Thyroid gland (tissue), 4 donors: ENCODE measurements around the gene ABHD18. TPM values are rescaled to one million over a fixed set of nuclear protein-coding genes. Genes with fewer than 3 reads are reported as not detected.
"Not testable (repeated sequence)": the region's sequence is repeated elsewhere in the genome, so short reads cannot be mapped to it uniquely, and the experiment has no call there.

Experiments
- DNase-seq, 2 donors: peaks; one replicate each; pipeline ENCODE4 v3.0.0-alpha.2; 2019
- H3K27ac ChIP-seq, 3 donors: fragments of 200-600 bp; sonication (generic); 1 replicate in 2 of 3; 2 replicates in 1 of 3; pipeline ENCODE4 v1.5.1; 2016 to 2019; ENCODE audit warnings: mild to moderate bottlenecking in 1 of 3, moderate library complexity in 1 of 3
- H3K27me3 ChIP-seq: fragments of 200-600 bp; sonication (generic); one replicate; pipeline ENCODE4 v1.5.1; 2019
- H3K36me3 ChIP-seq, 2 donors: fragments of 200-600 bp; sonication (generic); one replicate each; pipeline ENCODE4 v1.5.1; 2016 to 2019
- H3K4me1 ChIP-seq, 2 donors: fragments of 200-600 bp; sonication (generic); one replicate each; pipeline ENCODE4 v1.5.1; 2017 to 2019
- H3K4me3 ChIP-seq, 3 donors: fragments of 200-600 bp; sonication (generic); replicated peaks in 1 of 3; 1 replicate in 2 of 3; 2 replicates in 1 of 3; pipeline ENCODE4 v1.5.1; 2016; ENCODE audit warnings: mild to moderate bottlenecking in 1 of 3
- H3K9me3 ChIP-seq: fragments of 200-600 bp; sonication (generic); one replicate; pipeline ENCODE4 v1.5.1; 2017
- CTCF ChIP-seq, 6 experiments: fragments of 200-600 bp in 3 of 6; fragments of 450-650 bp in 3 of 6; sonication (generic) in 3 of 6; IDR thresholded peaks; one replicate each; pipeline ENCODE4 v1.5.1; 2016 to 2019; ENCODE audit warnings: antibody characterized with exemption in 6 of 6, mild to moderate bottlenecking in 2 of 6, inconsistent platforms in 1 of 6, moderate library complexity in 1 of 6
- POLR2A ChIP-seq, 2 donors: fragments of 450-650 bp; IDR thresholded peaks; one replicate each; pipeline ENCODE4 v1.6.1; 2017; ENCODE audit warnings: antibody characterized with exemption in 2 of 2, mild to moderate bottlenecking in 2 of 2, moderate library complexity in 1 of 2
- WGBS, 2 donors: methylation state at CpG; one replicate each; pipeline ENCODE4 v1.1.5; 2017; 5-methylcytosine and 5-hydroxymethylcytosine counted together
- intact Hi-C: fragments of 100-400 bp; cut with DNase I; formaldehyde crosslinking; loops from one replicate; pipeline ENCODE4 v1.15.1; 2023
- total RNA-seq, 4 donors: library from RNA; depleted of rRNA; stranded (reverse); fragments of >200 nt; gene quantifications; one replicate each; pipeline ENCODE4 v1.2.3, GENCODE V29; 2016

The ABHD18 gene
- 10 to 100 TPM; 14.6 to 28.2 (median 18.5) TPM for total RNA-seq

GRCh38 chr4:127965062-127965802 lies at the start of gene ABHD18, which contains the start of gene MFSD8:
Gene ABHD18, plus strand, starts transcription at chr4:127965406. Its CDS starts 17,550 bp downstream, at chr4:127982956.
Gene MFSD8, minus strand, starts transcription at chr4:127965173. Its CDS starts 40 bp downstream, at chr4:127965133.
- H3K4me1 ChIP-seq = peaks cover 3 to 5% of the 10 kb centered on the region in 2 donors
- peak; percentile 99 to 100 for DNase-seq

GRCh38 chr4:127916512-127916911 lies 48.7 kb upstream of the ABHD18 start:
- Histone ChIP-seq H3K27me3 (no peaks in the 10 kb centered on the region), H3K4me1 (no peaks in the 10 kb centered on the region), H3K27ac (no peak overlapping the region), H3K4me3 (no peak overlapping the region), H3K36me3 (peaks cover 11 to 12% of the 10 kb centered on the region in 2 donors), H3K9me3 (no peaks in the 10 kb centered on the region)
- WGBS, 2 donors = 91 to 95% methylated on average over 3 of the region's 3 CpGs
- intact Hi-C loops = no loop called here
- no peak for DNase-seq
- TF ChIP-seq CTCF (IDR thresholded peaks at IDR 0.05) (no peak), POLR2A (IDR thresholded peaks at IDR 0.05) (no peak)

More at GRCh38 chr4:127965062-127965802, at the start of gene ABHD18, which contains the start of gene MFSD8:
- 1 to 2% methylated on average over 24 of the region's 69 CpGs for WGBS, 2 donors
- Histone ChIP-seq H3K27ac (peak within 1 kb of the TSS; percentile 81 to 96 (median 87)), H3K27me3 (no peaks in the 10 kb centered on the region), H3K36me3 (no peaks in the 10 kb centered on the region), H3K4me3 (peak within 1 kb of the TSS; percentile 91 to 95 (median 91)), H3K9me3 (no peaks in the 10 kb centered on the region)
- intact Hi-C loops = loop anchor here (10.0 kb wide), 2 partner anchors 90 to 850 kb away; no protein-coding TSS in a partner anchor
- peak in 5 of 6 experiments; percentile 27 to 57 (median 49) for TF ChIP-seq CTCF (IDR thresholded peaks at IDR 0.05)
- TF ChIP-seq POLR2A (IDR thresholded peaks at IDR 0.05) = peak in 1 of 2 donors; percentile 91

DNA sequence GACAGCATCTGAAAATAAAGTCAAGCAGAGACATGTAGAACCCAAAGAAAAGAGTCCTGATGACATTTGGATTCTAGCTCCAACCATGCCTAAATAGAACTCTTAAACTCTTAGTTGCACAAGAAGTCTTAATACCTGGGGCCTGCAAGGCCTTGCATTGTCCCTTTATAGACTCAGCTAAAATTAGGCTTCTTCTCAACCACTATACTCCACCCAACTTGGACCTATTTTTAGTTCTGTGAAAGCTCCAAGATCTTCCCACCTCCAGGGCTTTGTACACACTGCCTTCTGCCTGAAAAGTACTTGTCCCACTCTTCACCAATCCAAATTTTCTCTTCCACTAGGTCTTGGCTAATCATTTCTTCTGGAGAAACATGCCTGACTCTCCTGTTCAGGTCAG lies 48.1 kb upstream of the ABHD18 start:
- Histone ChIP-seq H3K4me1 (no peaks in the 10 kb centered on the region), H3K36me3 (peaks cover 13 to 14% of the 10 kb centered on the region in 2 donors), H3K27me3 (no peaks in the 10 kb centered on the region), H3K9me3 (no peaks in the 10 kb centered on the region), H3K27ac (no peak overlapping the region), H3K4me3 (no peak overlapping the region)
- TF ChIP-seq CTCF (IDR thresholded peaks at IDR 0.05) = no peak
- no peak for TF ChIP-seq POLR2A (IDR thresholded peaks at IDR 0.05)
- DNase-seq = no peak
- intact Hi-C loops = no loop called here

GRCh38 chr4:127920521-127920920 lies 44.7 kb upstream of the ABHD18 start:
- TF ChIP-seq CTCF (IDR thresholded peaks at IDR 0.05) (no peak), POLR2A (IDR thresholded peaks at IDR 0.05) (no peak)
- intact Hi-C loops = no loop called here
- no peaks in the 10 kb centered on the region for H3K4me1 ChIP-seq
- H3K9me3 ChIP-seq = no peaks in the 10 kb centered on the region
- no peak for DNase-seq
- no peak overlapping the region for H3K27ac ChIP-seq
- peaks cover 13 to 14% of the 10 kb centered on the region in 2 donors for H3K36me3 ChIP-seq
- 88 to 96% methylated on average over 3 of the region's 3 CpGs for WGBS, 2 donors
- no peak overlapping the region for H3K4me3 ChIP-seq
- no peaks in the 10 kb centered on the region for H3K27me3 ChIP-seq

- Histone ChIP-seq H3K27ac (no peak overlapping the region), H3K4me3 (no peak overlapping the region), H3K27me3 (no peaks in the 10 kb centered on the region), H3K4me1 (no peaks in the 10 kb centered on the region), H3K36me3 (peaks cover 13 to 14% of the 10 kb centered on the region in 2 donors), H3K9me3 (no peaks in the 10 kb centered on the region)
- no peak for TF ChIP-seq CTCF (IDR thresholded peaks at IDR 0.05)
- no peak for DNase-seq
- intact Hi-C loops = no loop called here
- WGBS, 2 donors = 96 to 98% methylated on average over 2 of the region's 2 CpGs
These were observed 43.0 kb upstream of the ABHD18 start for GRCh38 chr4:127922226-127922625.

GRCh38 chr4:127925720-127926119 lies 39.5 kb upstream of the ABHD18 start:
- DNase-seq, H3K9me3 ChIP-seq, H3K36me3 ChIP-seq, H3K27ac ChIP-seq, H3K27me3 ChIP-seq, intact Hi-C loops, H3K4me3 ChIP-seq, H3K4me1 ChIP-seq: not testable (repeated sequence)
- WGBS, 2 donors = 97 to 100% methylated on average over 2 of the region's 2 CpGs
